ENCODE data around the gene PDE8A.

PDE8A gene

DNA sequence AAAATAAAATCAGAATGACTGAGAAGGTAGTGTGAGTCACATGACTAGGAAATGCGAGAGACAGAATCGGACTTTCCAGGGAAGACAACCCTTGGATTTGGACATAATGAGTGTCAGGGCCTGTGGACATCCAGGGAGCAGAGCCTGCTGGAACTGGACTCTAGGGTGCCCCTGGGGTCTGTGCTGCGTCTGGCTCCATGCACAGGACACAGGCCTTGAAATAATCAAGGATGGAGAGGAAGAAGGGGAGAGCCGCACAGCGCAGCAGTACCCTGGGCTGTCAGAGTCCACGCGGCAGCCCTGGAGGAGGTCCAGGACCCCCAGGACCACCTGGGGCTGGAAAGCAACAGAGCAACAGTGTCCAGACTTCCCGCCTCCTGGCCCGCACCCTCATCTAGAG is 173.7 kb downstream of the PDE8A start:
- Histone ChIP-seq H3K27ac (ENCODE audit: low read depth, low read length) (no peak overlapping the region), H4K20me1 (ENCODE audit: low read depth, low read length) (no peaks in the 10 kb centered on the region), H3K27me3 (ENCODE audit: low read length) (no peaks in the 10 kb centered on the region), H3K79me2 (ENCODE audit: insufficient read depth, low read length) (no peaks in the 10 kb centered on the region), H3K9me3 (ENCODE audit: insufficient read depth, low read length) (no peaks in the 10 kb centered on the region), H2AFZ (ENCODE audit: low read depth, low read length, severe bottlenecking) (no peak overlapping the region), H3K4me2 (ENCODE audit: low read depth, low read length, poor library complexity, severe bottlenecking) (no peak overlapping the region), H3F3A (ENCODE audit: insufficient read depth) (no peaks in the 10 kb centered on the region), H3K9ac (ENCODE audit: low read length) (no peak overlapping the region), H3K9me2 (replicated peaks; ENCODE audit: insufficient read depth, low read length) (no peaks in the 10 kb centered on the region), H3K4me3 (ENCODE audit: insufficient read depth, low read length, poor library complexity, severe bottlenecking) (no peak overlapping the region), H3K36me3 (ENCODE audit: low read length) (no peaks in the 10 kb centered on the region)
- TF ChIP-seq, protein P1, sequence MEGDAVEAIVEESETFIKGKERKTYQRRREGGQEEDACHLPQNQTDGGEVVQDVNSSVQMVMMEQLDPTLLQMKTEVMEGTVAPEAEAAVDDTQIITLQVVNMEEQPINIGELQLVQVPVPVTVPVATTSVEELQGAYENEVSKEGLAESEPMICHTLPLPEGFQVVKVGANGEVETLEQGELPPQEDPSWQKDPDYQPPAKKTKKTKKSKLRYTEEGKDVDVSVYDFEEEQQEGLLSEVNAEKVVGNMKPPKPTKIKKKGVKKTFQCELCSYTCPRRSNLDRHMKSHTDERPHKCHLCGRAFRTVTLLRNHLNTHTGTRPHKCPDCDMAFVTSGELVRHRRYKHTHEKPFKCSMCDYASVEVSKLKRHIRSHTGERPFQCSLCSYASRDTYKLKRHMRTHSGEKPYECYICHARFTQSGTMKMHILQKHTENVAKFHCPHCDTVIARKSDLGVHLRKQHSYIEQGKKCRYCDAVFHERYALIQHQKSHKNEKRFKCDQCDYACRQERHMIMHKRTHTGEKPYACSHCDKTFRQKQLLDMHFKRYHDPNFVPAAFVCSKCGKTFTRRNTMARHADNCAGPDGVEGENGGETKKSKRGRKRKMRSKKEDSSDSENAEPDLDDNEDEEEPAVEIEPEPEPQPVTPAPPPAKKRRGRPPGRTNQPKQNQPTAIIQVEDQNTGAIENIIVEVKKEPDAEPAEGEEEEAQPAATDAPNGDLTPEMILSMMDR (IDR thresholded peaks at IDR 0.05; ENCODE audit: insufficient read depth, low read length, poor library complexity, severe bottlenecking) = no peak
- TF ChIP-seq EZH2phosphoT487 (conservative IDR thresholded peaks at IDR 0.05; ENCODE audit: low read length) = no peak

DNA sequence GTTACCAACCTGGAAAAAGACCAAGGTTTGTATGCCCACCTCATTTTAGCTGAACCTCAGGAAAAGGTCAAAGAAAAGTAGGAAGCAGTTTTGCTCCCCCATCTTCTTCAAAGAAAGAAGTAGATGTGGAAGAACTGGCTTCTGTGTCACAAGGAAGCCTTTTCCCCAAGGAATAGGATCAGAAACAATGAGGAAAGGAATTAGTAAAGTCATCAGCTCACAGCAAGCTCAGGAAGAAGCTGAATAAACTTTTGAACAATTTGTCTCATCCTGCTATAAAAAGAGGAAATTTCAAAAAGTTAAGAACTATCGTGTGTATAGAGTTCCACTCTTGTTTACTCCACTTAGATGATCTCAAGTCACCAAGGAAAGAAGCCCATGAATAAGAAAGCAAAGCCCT is 174.2 kb downstream of the PDE8A start:
- no peak overlapping the region for H3K9ac ChIP-seq (ENCODE audit: low read length)
- H4K20me1 ChIP-seq (ENCODE audit: low read depth, low read length) = no peaks in the 10 kb centered on the region
- no peak overlapping the region for H3K27ac ChIP-seq (ENCODE audit: low read depth, low read length)
- H2AFZ ChIP-seq (ENCODE audit: low read depth, low read length, severe bottlenecking) = no peak overlapping the region
- no peak overlapping the region for H3K4me2 ChIP-seq (ENCODE audit: low read depth, low read length, poor library complexity, severe bottlenecking)
- H3K79me2 ChIP-seq (ENCODE audit: insufficient read depth, low read length) = no peaks in the 10 kb centered on the region
- no peaks in the 10 kb centered on the region for H3F3A ChIP-seq (ENCODE audit: insufficient read depth)
- TF ChIP-seq EZH2phosphoT487 (conservative IDR thresholded peaks at IDR 0.05; ENCODE audit: low read length) = no peak
- TF ChIP-seq, protein P1 (IDR thresholded peaks at IDR 0.05; ENCODE audit: insufficient read depth, low read length, poor library complexity, severe bottlenecking) = no peak
- no peaks in the 10 kb centered on the region for H3K27me3 ChIP-seq (ENCODE audit: low read length)
- no peaks in the 10 kb centered on the region for H3K9me3 ChIP-seq (ENCODE audit: insufficient read depth, low read length)
- H3K36me3 ChIP-seq (ENCODE audit: low read length) = no peaks in the 10 kb centered on the region
- H3K4me3 ChIP-seq (ENCODE audit: insufficient read depth, low read length, poor library complexity, severe bottlenecking) = no peak overlapping the region
- H3K9me2 ChIP-seq (replicated peaks; ENCODE audit: insufficient read depth, low read length) = no peaks in the 10 kb centered on the region

DNA sequence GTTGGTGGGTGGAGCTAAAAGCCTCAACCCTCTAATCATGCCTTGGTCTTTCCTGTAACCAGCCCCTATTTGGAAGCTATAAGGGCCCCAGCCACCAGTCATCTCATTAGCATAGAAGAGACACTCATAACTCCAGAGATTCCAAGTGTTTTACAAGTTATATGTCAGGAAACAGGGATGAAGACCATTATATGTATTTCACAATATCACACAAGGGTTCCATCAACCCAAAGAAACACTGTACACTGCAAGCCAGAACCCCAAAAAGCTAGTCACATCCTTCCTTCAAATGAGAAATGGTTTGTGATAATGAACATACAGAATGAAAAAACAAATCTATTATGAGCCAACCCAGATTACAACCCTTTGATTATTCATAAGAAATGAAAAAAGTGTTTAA is 175.7 kb downstream of the PDE8A start:
- Histone ChIP-seq H3K27me3 (ENCODE audit: low read length) (no peaks in the 10 kb centered on the region), H3K9ac (ENCODE audit: low read length) (no peak overlapping the region), H3K4me2 (ENCODE audit: low read depth, low read length, poor library complexity, severe bottlenecking) (no peak overlapping the region), H3K79me2 (ENCODE audit: insufficient read depth, low read length) (no peaks in the 10 kb centered on the region), H3K36me3 (ENCODE audit: low read length) (no peaks in the 10 kb centered on the region), H4K20me1 (ENCODE audit: low read depth, low read length) (no peaks in the 10 kb centered on the region), H3K27ac (ENCODE audit: low read depth, low read length) (no peak overlapping the region), H3K9me3 (ENCODE audit: insufficient read depth, low read length) (peaks cover 4% of the 10 kb centered on the region; the same call in 1 of the 2 replicates), H2AFZ (ENCODE audit: low read depth, low read length, severe bottlenecking) (no peak overlapping the region), H3K4me3 (ENCODE audit: insufficient read depth, low read length, poor library complexity, severe bottlenecking) (no peak overlapping the region), H3F3A (ENCODE audit: insufficient read depth) (no peaks in the 10 kb centered on the region), H3K9me2 (replicated peaks; ENCODE audit: insufficient read depth, low read length) (no peaks in the 10 kb centered on the region)
- TF ChIP-seq, protein P1 (IDR thresholded peaks at IDR 0.05; ENCODE audit: insufficient read depth, low read length, poor library complexity, severe bottlenecking) = no peak
- no peak for TF ChIP-seq EZH2phosphoT487 (conservative IDR thresholded peaks at IDR 0.05; ENCODE audit: low read length)
